Measurements from ENCODE around the gene VPREB3. TPM values are rescaled to one million over a fixed set of nuclear protein-coding genes. Genes with fewer than 3 reads are reported as not detected.
A peak's percentile ranks its signal among the peaks of the same experiment; 100 is the strongest.

The VPREB3 gene
- total and polyA plus RNA-seq, 10 of the 15 experiments (the other 5 are each of a cell fraction or from before 2014, with no cell fraction given), result 0.75 to 79.5 (median 23.8) TPM

DNA sequence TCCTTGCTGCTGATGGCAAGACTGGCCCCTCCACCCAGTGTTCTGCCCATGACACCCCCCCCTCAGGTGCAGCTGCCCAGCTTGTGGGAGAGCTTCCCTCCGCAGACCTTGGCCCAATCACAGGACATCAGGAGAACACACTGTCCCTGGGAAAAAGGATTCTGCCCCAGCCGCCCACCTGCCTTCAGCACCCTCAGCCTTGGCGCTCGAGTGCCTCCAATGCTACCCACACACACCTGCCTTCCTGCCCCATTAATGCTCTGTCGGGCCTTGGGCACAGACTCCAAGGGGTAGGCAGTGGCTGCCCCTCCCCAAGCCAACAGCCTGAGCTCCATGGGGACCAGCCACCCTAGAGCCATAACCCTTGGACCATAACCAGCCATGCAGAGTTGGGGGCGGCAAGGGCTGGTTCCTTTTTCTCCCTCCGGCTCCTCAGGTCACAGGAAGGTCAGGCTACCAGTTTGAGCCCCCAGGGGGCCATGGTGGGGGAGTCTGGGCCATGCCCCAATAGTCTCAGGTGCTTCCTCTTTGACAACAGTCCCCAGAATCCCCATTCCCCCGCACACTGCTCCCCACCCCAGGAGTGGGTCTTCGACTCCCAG lies 2.0 kb downstream of the VPREB3 start:
- intact Hi-C loops (cut with micrococcal nuclease; ENCODE audit: unreplicated experiment) (no loop called here), in situ Hi-C loops (cut with MboI) (no loop called here)
- H3K36me3 ChIP-seq (ENCODE audit: control insufficient read depth in 2 of 2, insufficient read depth in 2 of 2, low read length in 1 of 2), result no peaks in the 10 kb centered on the region
- peak overlapping the region; percentile 99 for H3K4me2 ChIP-seq (ENCODE audit: control insufficient read depth, insufficient read depth)
- no peaks in the 10 kb centered on the region for H3K79me2 ChIP-seq (ENCODE audit: control insufficient read depth, insufficient read depth, low read length)
- H3K9ac ChIP-seq (ENCODE audit: control insufficient read depth, insufficient read depth, low read length), result peak overlapping the region; percentile 16; the same call in 1 of the 2 replicates
- BruUV-seq (replicated peaks), result no TSS peak
- H3K4me1 ChIP-seq (ENCODE audit: control insufficient read depth, insufficient read depth, low read length), result peaks cover 30% of the 10 kb centered on the region
- no peaks in the 10 kb centered on the region for H3K9me3 ChIP-seq (replicated peaks; ENCODE audit: control insufficient read depth, insufficient read depth, low read length)
- ChIA-PET CTCF (interaction anchor here (0.6 to 1.2 kb wide), 2 partner anchors 14 to 35 kb away, joined by 3 to 4 read pairs; no protein-coding TSS in a partner anchor), SMC1A (ENCODE audit: uncharacterized antibody, unreplicated experiment) (interaction anchor here (1.0 to 1.6 kb wide), 2 partner anchors 15 to 98 kb away, joined by 3 to 4 read pairs; partner anchors contain the start of gene CHCHD10), RAD21 (ENCODE audit: unreplicated experiment) (interaction anchor here (0.6 kb wide), 1 partner anchor 13 kb away, joined by 3 read pairs; no protein-coding TSS in a partner anchor), POLR2A (interaction anchor here (0.6 to 1.8 kb wide), 4 partner anchors 16 to 766 kb away, joined by 3 to 9 read pairs (median 4); partner anchors contain the start of gene CHCHD10)
- no peaks in the 10 kb centered on the region for H4K20me1 ChIP-seq (ENCODE audit: control insufficient read depth, insufficient read depth)
- H3K4me3 ChIP-seq, result peak overlapping the region; percentile 85; the same call in 1 of the 2 replicates
- ATAC-seq (peak; percentile 23), DNase-seq (ENCODE audit: low read depth, low spot score) (no peak), FAIRE-seq (no peak)
- H3K27ac ChIP-seq (ENCODE audit: control insufficient read depth, insufficient read depth), result peak overlapping the region; percentile 62
- WGBS (ENCODE audit: insufficient coverage, insufficient replicate concordance, low lambda C conversion rate, missing lambda C conversion rate), result 2% methylated on average over 9 of the region's 9 CpGs
- H3K27me3 ChIP-seq (replicated peaks in 1 of 2; ENCODE audit: control insufficient read depth in 2 of 2, insufficient read depth in 2 of 2, low read length in 1 of 2), result no peaks in the 10 kb centered on the region
- peak overlapping the region; percentile 69 for H2AFZ ChIP-seq (ENCODE audit: control insufficient read depth, low read depth, low read length)
- TF ChIP-seq RAD21 (IDR thresholded peaks at IDR 0.05; ENCODE audit: insufficient read depth, low read depth, low read length) (no peak), IKZF2 (IDR thresholded peaks at IDR 0.05) (peak; percentile 11 to 16; a peak in 2 of 4 replicates), EP300 (IDR thresholded peaks at IDR 0.05; ENCODE audit: borderline replicate concordance in 1 of 2, control insufficient read depth in 1 of 2, low read depth in 2 of 2, low read length in 2 of 2) (0 out of 4 replicates have a peak, but pooled peaks of 1 of the 2 experiments have one; percentile 19), RUNX3 (IDR thresholded peaks at IDR 0.05; ENCODE audit: low read length) (peak; percentile 49), WRNIP1 (IDR thresholded peaks at IDR 0.05; ENCODE audit: borderline replicate concordance, low read depth, low read length) (no peak), MEF2B (IDR thresholded peaks at IDR 0.05; ENCODE audit: partially characterized antibody, poor library complexity, severe bottlenecking) (peak; percentile 71), EGR1 (IDR thresholded peaks at IDR 0.05; ENCODE audit: borderline replicate concordance in 1 of 2, low read depth in 2 of 2, low read length in 2 of 2) (no peak; a peak in 1 of 3 replicates), HCFC1 (IDR thresholded peaks at IDR 0.05; ENCODE audit: low read length) (no peak), SP1 (IDR thresholded peaks at IDR 0.05; ENCODE audit: low read depth, low read length) (peak; percentile 47), NR2F1 (conservative IDR thresholded peaks at IDR 0.05) (peak; percentile 60), STAT3 (IDR thresholded peaks at IDR 0.05; ENCODE audit: low read depth, low read length) (no peak), BCL11A (IDR thresholded peaks at IDR 0.05; ENCODE audit: low read depth, low read length) (0 out of 2 replicates have a peak, but pooled peaks have one; percentile 42), TCF12 (IDR thresholded peaks at IDR 0.05; ENCODE audit: low read depth, low read length) (peak; percentile 75), NFYA (IDR thresholded peaks at IDR 0.05; ENCODE audit: borderline replicate concordance, low read depth, low read length) (no peak), YY1 (IDR thresholded peaks at IDR 0.05; ENCODE audit: low read depth, low read length) (peak; percentile 13; the same call in 1 of the 2 replicates), TBL1XR1 (IDR thresholded peaks at IDR 0.05; ENCODE audit: low read depth, low read length) (no peak), EED (IDR thresholded peaks at IDR 0.05; ENCODE audit: low read depth) (peak; percentile 76)
- TF ChIP-seq, protein P1, sequence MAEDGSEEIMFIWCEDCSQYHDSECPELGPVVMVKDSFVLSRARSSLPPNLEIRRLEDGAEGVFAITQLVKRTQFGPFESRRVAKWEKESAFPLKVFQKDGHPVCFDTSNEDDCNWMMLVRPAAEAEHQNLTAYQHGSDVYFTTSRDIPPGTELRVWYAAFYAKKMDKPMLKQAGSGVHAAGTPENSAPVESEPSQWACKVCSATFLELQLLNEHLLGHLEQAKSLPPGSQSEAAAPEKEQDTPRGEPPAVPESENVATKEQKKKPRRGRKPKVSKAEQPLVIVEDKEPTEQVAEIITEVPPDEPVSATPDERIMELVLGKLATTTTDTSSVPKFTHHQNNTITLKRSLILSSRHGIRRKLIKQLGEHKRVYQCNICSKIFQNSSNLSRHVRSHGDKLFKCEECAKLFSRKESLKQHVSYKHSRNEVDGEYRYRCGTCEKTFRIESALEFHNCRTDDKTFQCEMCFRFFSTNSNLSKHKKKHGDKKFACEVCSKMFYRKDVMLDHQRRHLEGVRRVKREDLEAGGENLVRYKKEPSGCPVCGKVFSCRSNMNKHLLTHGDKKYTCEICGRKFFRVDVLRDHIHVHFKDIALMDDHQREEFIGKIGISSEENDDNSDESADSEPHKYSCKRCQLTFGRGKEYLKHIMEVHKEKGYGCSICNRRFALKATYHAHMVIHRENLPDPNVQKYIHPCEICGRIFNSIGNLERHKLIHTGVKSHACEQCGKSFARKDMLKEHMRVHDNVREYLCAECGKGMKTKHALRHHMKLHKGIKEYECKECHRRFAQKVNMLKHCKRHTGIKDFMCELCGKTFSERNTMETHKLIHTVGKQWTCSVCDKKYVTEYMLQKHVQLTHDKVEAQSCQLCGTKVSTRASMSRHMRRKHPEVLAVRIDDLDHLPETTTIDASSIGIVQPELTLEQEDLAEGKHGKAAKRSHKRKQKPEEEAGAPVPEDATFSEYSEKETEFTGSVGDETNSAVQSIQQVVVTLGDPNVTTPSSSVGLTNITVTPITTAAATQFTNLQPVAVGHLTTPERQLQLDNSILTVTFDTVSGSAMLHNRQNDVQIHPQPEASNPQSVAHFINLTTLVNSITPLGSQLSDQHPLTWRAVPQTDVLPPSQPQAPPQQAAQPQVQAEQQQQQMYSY (CRISPR knock-in tag; IDR thresholded peaks at IDR 0.05), result no peak
- TF ChIP-seq, protein P2, sequence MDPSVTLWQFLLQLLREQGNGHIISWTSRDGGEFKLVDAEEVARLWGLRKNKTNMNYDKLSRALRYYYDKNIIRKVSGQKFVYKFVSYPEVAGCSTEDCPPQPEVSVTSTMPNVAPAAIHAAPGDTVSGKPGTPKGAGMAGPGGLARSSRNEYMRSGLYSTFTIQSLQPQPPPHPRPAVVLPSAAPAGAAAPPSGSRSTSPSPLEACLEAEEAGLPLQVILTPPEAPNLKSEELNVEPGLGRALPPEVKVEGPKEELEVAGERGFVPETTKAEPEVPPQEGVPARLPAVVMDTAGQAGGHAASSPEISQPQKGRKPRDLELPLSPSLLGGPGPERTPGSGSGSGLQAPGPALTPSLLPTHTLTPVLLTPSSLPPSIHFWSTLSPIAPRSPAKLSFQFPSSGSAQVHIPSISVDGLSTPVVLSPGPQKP (IDR thresholded peaks at IDR 0.05; ENCODE audit: low read depth, low read length), result no peak

All from GM12878 (cell line).